Frontal cortex (tissue), 4 donors: ENCODE measurements around the gene GAA. TPM values are rescaled to one million over a fixed set of nuclear protein-coding genes. Genes with fewer than 3 reads are reported as not detected.

Experiments
- DNase-seq, 2 donors: peaks; one replicate each; pipeline ENCODE4 v3.0.0; 2012; ENCODE audit warnings: low spot score in 2 of 2
- FAIRE-seq: peaks from 2 replicates; lab custom pipeline; 2012; peaks lifted over from hg19 to GRCh38; lab: Jason Lieb, UNC
- total RNA-seq: library from RNA; depleted of rRNA; stranded (reverse); fragments of >200 nt; gene quantifications from one replicate; pipeline ENCODE4 v1.2.3, GENCODE V29; 2014
- donor health status: control.
- donor health status: control.
- donor health status: control.

Gene GAA
- total RNA-seq, result 12.2 TPM

DNA sequence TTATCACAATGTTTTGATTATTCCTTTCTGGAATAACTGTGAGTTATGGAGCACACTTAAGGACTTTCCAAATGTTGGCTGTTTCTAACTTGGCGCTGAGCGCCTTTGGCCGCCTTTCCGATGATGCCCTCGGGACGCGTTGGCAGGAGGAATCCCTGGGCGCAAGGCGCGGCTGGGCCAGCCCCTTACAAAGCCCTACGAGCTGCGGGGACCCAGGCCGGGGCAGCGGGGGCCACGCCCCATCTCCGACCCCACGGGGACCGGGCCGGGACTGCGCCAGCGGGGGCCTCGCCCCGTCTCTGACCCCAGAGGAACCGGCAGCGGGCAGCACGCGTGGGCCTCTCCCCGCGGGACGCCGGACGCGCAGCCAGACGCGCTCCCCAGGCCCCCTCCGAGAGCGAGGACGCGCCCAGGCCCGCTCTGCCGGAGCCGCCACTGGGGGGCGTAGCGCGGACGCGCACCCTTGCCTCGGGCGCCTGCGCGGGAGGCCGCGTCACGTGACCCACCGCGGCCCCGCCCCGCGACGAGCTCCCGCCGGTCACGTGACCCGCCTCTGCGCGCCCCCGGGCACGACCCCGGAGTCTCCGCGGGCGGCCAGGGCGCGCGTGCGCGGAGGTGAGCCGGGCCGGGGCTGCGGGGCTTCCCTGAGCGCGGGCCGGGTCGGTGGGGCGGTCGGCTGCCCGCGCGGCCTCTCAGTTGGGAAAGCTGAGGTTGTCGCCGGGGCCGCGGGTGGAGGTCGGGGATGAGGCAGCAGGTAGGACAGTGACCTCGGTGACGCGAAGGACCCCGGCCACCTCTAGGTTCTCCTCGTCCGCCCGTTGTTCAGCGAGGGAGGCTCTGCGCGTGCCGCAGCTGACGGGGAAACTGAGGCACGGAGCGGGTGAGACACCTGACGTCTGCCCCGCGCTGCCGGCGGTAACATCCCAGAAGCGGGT, at the start of gene GAA:
GAA (plus strand) TSS at position 571 of the 935 bp plus-strand sequence. CDS start 3,006 bp downstream, outside the sequence.
- DNase-seq (peak; percentile 99), FAIRE-seq (no peak)

DNA sequence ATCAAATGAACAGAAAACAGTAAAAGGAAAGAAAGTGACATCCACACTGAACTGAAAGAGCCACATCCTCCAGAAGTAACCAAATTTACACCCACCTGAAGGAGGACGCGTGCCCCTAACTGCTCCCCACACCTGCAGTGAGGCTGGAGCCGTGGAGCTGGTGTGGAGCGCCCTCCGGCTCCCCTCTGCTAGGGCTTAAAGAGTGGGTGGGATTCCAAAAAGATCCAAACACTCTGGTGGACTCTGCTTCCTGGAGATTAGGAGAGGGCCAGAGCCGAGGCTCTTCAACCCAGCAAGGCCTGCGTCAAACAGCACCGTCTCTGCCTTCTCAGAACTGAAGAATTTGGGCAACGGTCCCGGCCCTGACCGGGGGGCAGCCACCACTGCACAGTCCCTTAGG, 49.7 kb upstream of the GAA start:
- DNase-seq, result no peak
- FAIRE-seq, result no peak

DNA sequence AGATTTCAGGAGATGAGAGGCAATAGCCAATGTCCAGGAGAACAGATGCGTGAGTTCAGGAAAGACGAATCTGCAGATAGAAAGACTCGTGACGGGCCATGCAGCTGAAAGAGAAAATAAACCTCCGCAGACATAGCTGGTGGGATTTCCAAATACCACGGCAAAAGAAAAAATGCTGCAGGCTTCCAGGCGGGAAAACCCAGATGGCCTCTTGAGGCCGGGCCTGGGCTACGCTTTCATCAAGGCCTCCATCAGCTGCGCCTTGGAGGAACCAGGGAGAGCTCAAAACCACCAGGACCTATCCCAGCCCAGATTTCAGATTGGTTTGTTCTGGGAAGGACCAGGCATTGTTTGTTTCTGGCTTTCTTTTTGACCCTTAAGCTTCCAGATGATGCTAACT, 48.3 kb upstream of the GAA start:
- no peak for FAIRE-seq
- no peak for DNase-seq

DNA sequence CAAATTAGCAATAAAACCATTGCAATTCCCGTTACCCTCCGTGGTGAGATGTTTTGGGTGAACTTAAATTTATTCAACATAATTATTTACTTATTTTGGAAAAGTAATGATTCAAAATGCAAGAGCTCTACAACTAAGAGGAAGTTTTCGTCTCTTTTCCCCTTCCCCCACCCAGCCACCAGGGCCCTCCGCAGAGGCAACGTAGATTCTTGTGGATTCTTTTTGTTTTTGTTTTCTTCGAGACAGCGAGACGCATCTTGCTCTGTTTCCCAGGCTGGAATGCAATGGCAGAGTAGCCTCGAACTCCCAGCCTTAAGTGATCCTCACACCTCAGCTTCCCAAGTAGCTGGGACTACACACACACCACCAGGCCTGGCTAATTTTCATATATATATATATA, 45.8 kb upstream of the GAA start:
- DNase-seq (no peak), FAIRE-seq (no peak)

DNA sequence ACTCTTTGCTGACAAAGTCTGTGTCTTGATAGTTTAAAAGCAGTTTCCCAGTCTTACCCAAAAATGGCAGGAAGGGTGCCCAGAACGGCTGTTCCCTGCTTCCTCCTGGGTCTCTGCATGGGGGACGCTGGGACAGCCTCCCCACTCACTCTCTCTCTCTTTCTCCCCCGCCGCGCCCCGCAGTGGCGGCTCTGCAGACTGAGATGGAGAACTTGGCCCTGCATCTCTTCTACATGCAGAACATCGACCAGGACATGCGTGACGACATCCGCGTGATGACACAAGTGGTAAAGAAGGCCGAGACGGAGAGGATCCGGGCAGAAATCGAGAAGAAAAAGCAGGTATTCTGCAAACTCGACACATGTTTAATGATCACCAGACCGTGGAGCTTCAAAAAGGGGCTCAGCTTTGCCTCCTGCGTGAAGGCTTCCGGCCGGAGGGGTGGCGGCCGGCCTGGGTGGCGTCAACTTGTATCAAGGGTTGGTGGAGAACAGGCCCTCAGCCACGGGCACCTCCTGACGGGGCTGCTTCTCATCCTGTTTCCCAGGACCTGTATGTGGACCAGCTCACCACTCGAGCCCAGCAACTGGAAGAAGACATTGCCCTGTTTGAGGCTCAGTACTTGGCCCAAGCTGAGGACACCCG, 42.9 kb upstream of the GAA start:
- DNase-seq (no peak), FAIRE-seq (no peak)

GRCh38 chr17:80060644-80061043, 40.7 kb upstream of the GAA start:
- FAIRE-seq (no peak), DNase-seq (no peak)

DNA sequence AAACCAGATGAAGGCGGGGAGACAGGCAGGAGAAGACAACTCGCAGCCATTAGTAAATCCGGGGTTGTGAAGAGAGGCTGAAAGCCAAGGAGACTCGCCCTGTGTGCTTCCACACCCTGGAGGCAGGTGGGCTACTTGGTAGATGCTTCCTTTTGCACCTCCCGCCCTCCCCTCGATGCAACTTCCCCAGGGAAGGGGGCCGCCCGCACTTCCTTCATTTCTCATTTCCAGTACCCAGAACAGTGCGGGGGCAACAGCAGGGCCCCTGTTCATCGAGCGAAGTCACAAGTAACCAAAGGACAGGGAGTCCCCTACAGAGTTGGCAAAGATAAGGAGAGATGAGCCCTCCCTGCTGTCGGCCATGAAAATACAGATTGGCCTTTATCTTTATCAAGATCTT, 40.0 kb upstream of the GAA start:
- DNase-seq (no peak), FAIRE-seq (no peak)

GRCh38 chr17:80063830-80064585, 37.4 kb upstream of the GAA start:
- FAIRE-seq (no peak), DNase-seq (no peak)

- FAIRE-seq, result no peak
- DNase-seq, result no peak
These were observed 36.7 kb upstream of the GAA start for GRCh38 chr17:80064696-80065095.

DNA sequence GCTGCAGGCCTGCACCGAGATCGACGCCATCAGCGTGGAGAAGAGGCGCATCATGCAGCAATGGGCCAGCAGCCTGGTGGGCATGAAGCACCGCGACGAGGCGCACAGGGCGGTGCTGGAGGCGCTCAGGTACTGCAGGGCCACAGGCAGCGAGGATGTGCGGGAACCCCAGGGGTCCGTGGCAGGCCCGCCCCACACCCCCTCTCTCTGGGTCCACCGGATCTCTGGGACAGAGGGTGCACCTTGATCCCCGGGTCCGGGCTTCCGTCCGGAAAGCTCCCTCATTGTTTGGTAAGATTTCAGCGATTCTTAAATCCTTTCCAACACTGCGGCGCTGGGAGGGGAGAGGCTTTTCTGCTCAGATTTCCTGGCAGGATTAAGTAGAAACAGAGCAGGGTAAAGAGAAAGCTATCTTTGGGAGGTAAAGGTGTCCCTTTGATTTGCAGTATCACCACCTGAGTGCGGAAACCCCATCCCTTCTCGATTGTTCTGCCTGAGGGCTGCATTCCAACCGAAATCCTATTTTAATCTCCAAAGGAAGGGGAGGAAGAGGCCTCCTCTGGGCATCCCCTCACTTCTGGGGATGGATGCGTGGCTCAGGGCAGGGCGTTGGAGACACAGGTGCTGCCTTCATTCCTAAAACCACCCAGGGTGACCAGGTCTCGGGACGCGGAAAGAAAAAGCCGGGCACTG, 35.8 kb upstream of the GAA start:
- FAIRE-seq (no peak), DNase-seq (no peak)

DNA sequence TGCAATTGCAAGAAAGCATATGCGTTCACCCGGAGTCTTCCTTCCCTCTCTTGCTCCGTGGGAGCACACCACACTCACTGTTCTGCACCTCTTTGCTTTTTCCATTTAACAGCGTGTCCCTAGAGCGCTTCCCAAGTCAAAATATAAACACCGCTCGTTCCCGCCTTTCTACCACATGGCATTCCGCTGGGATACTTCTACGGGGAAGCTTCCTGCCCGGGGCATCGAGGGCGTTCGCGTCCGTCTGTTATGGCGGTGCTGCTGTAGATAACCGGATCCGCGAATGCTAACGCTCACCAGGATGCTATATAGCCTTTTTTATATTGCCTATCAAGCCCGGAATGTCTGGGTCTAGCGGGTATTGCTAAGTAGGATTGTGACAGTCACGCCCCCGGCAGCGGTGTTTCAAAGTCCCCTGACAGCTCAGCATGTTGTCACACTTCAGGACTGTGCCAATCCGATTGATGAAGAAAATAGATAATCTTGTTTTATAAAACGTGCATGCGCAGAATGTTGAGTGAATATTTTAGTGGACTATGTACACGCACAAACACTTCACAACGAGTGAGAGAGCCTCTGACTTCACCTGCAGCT, 33.9 kb upstream of the GAA start:
- no peak for DNase-seq
- FAIRE-seq, result no peak

DNA sequence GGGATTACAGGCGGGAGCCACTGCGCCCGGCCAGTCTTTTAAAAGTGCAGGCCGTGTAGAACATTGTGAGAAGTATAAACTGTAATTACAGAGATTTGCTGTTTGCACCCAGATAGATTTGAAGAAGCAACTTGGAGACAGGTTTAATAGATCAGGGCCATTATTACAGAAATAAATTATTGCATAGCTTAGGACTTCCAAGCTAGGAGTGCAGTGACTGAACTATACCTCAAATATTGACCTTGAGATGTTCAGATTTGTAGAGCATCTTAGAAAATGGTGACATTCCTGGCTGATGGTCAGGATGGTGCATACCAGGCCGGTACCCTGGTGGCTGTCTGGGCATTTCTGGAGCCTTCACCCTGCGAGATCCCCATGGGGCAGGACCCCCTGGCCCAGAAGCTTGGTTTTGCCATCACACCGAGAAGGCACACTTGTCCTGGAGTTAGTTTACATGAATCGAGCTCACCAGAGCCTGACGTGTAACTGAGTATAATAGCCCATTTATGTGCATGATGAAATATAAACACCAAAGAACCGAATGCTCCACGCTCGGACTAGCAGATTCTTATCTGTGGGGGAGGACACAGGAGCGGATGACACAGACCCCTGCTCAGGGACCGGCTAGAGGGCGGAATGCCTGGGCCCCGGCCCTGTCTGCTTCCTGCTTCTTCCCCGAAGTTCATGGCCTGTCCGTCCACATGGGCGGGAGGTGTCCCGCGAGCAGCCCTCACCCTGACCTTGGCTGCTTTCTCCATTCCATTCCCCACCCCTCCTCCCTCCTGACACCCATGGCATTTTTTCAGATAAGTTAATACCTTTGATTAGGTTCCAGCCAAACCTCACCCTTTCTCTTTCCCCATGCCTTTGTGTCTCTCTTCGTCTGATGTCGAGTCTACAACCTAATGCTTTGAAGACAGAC, 32.8 kb upstream of the GAA start:
- no peak for FAIRE-seq
- DNase-seq, result no peak

DNA sequence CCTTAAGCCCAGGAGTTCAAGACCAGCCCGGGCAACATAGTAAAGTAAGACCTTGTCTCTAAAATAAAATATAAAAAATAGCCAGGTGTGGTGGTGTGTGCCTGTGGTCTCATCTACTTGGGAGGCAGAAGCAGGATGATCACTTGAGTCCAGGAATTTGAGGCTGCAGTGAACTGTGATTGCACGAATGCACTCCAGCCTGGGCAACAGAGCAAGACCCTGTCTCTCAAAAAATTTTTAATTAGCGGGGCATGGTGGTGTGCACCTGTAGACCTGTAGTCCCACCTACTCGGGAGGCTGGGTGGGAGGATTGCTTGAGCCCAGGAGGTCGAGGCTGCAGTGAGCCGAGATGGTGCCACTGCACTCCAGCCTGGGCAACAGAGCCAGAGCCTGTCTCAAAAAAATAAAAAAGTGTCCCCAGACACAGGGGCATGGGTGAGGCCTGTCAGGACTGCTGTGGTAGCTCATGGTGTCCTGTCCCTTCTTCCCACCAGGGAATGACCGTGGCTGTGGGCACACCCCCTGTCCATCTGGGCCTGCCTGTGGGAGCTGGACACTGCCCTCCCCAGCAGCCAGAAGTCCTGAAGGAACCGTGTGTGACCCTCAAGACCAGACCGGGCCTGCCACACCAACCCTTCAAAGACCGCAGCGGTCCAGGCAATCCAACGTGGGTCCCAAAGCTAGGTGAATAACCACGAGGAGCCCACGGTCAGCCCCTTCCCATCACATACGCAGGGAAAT, 30.8 kb upstream of the GAA start:
- FAIRE-seq, result no peak
- DNase-seq, result no peak

DNA sequence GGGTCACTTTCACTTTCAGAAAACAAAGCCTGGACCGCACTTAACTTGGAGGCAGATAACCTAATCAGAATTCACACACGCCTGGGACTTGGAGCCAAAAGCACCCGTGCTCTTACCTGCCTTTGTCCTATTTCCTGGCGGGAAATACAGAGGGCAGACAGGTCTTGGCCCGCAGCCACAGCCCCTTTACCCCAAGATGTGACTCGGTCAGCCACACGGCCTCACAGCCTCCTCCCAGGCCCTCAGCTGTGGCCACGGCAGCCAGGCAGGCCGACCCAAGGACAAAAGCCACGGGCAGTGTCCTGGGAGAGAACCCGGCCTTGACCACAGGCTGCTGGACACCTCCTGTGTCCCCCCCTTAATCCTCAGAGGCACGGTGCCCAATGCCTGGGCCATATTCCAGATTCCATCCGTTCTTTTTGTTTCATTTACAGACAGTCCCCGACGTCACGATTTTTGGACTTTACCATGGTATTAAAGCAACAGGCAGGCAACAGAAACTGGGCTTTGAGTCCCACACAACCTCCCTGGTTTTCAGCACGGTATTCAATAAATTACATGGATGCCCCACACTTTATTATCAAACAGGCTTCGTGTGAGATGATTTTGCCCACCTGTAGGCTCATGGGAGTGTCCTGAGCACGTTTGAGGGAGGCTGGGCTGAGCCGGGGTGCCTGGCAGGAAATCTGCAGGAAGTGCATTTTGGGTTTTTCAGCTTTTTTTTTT, 30.1 kb upstream of the GAA start:
- FAIRE-seq, result no peak
- peak; percentile 49 to 57 for DNase-seq

DNA sequence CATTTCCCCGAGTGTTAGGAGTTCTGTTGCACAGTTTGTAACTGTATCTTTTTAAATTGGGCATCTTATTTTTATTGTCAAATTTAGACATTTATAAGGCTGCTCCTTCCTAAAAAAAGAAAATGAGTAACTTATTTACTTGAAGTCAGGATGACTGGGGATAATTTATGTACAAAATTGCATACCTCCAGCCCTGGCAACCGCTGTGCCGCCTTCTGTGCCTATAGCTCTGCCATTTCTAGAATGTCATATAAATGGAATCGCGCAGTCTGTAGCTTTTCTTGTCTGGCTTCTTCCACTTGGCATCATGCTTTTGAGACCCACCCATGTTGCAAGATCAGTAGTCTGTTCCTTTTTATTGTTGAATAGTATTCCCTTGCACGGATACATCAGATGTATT, 29.0 kb upstream of the GAA start:
- no peak for FAIRE-seq
- DNase-seq, result no peak

DNA sequence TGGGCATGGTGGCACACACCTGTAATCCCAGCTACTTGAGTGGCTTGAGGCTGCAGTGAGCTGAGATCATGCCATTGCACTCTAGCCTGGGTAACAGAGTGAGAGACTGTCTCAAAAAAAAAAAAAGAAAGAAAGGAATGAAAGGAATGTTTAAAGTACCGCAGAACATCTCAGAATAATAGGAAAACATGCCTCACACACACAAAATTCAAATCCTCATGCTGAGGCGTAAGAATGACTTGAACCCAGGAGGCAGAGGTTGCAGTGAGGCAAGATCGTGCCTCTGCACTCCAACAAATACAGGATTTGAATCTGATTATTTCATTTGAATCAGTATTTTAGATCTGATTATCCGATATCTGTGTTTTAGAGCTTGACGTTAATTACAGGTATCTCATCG, 21.3 kb upstream of the GAA start:
- FAIRE-seq (no peak), DNase-seq (no peak)

GRCh38 chr17:80081596-80081995, 19.8 kb upstream of the GAA start:
- DNase-seq (no peak), FAIRE-seq (no peak)
